ENCODE measurements around the gene C3.
"Not testable (repeated sequence)": the region's sequence is repeated elsewhere in the genome, so short reads cannot be mapped to it uniquely, and the experiment has no call there.

DNA sequence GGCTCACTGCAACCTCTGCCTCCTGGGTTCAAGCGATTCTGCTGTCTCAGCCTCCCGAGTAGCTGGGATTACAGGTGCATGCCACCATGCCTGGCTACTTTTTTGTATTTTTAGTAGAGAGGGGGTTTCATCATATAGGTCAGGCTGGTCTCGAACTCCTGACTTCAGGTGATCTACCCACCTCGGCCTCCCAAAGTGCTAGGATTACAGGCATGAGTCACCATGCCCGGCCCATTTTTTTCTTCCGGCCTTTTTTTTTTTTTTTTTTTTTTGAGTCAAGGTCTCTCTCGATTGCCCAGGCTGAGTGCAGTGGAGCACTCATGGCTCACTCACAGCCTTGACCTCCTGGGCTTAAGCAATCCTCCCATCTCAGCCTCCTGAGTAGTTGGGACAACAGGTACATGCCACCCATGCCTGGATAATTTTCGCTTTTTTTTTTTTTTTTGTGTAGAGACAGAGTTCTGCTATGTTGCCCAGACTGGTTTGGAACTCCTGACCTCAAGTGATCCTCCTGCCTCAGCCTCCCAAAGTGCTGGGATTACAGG, 41.9 kb upstream of the C3 start:
- TF ChIP-seq POLR2AphosphoS5 (IDR thresholded peaks at IDR 0.05; ENCODE audit: borderline replicate concordance, low read depth, low read length); EZH2 (IDR thresholded peaks at IDR 0.05); FOXP2 (optimal IDR thresholded peaks at IDR 0.05; ENCODE audit: control extremely low read depth, extremely low read length, insufficient read depth): not testable (repeated sequence)

All from SK-N-MC (cell line).